DMS79 (cell line): Measurements from ENCODE around the gene CATSPER4.
"Not testable (repeated sequence)": the region's sequence is repeated elsewhere in the genome, so short reads cannot be mapped to it uniquely, and the experiment has no call there.

Experiments used
- DNase-seq: peaks from one replicate; lab custom pipeline; 2025; lab: John Stamatoyannopoulos, UW

CATSPER4 gene

DNA sequence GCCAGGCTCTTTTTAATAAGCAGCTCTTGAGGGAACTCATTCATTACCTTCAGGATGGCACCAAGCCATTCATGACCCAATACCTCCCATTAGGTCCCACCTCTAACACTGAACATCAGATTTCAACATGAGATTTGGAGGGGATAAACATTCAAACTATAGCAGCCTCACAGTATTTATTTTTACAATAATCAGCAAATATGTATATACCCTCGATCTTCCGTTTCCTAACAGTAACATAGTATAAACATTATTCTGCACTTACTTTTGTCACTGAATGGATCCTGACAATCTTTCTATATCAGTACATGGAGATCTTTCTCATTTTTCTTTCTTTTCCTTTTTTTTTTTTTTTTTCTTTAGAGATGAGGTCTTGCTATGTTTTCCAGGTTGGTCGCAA lies 5.4 kb downstream of the CATSPER4 start:
- no peak for DNase-seq

DNA sequence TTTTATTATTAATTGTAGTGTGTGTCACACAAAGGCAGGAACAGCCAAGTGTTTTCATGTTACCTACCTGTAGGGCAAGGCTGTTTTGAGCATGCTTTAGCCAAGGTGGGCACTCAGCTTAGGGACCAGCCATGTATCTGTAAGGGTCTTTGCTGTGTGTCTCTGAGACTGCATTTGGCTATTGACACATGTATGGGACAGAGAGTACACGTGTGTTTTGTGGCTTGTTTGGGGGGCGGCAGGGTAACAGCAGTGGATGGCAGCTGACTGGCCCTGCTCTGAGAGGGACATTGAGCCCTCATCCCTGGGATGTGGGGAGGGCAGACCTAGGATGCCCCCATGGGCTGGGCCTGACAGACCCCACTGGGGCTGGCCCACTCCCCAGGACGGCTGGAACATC lies 6.9 kb downstream of the CATSPER4 start:
- DNase-seq: no peak

DNA sequence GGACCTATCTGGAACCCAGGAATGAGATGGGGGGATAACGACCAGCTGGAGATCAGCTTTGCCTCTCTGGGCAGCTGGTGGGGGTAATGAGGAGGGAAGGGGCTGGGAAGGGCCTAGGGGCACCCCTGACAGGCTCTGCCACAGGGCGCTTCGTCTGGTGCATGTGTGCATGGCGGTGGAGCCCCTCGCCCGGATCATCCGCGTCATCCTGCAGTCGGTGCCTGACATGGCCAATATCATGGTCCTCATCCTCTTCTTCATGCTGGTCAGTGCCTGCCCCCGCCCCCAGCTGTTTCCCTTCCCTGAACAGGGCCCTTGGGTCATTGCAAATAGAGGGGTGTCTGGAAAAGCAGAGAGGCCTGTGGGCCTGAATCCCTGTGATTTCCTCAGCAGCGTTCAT lies 7.4 kb downstream of the CATSPER4 start:
- DNase-seq: no peak

DNA sequence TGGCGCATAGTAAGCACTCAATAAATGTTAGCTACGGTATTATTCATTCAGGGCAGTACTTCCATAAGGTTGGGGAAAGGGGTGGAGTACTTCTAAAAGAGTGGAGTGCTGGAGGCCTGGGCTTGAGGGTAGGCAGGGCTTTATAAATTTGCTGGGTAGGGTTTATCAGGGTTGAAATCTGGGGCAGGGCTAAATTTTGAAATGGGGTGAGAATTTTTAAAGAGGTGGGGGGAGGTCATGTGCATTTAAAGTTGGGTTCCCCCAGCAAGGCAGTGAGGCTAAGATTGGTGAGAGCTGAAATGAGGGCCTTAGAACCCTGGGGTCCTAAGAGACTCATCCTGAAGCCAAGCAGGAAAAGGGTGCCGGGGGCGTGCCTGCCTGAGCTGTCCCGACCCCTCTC lies 10.0 kb downstream of the CATSPER4 start:
- no peak for DNase-seq

DNA sequence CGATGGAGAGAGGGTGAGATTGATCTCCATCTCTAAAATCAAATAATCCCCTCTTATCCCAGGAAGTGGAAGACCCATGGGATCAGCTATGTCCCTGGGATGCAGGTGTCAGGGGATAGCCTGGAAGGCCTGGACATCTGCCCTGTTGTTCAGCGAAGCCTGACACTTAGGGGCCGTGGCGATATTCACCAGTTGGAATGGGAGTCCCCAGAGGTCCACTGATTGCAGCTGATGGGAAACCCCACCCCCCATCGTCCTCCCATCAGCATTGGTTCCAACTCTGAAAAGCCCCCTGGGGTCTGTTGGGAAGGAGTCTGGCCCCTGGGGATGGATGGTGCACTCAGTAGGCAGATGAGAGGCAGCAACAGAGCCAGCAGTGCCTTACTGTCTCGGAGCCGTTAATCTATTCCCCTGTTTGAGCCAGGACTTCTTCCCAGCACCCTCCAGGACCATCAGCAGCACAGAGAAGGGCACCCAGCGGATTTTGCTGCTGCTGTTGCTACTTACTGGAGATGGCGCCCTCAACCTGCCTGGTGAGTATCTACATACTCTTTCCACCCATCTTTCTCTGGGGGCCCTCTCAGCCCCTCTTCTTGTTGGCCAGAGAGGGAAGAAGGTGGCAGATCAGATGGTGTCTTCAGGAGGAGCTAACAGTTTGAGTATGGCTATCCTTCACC lies 13.4 kb downstream of the CATSPER4 start:
- no peak for DNase-seq

DNA sequence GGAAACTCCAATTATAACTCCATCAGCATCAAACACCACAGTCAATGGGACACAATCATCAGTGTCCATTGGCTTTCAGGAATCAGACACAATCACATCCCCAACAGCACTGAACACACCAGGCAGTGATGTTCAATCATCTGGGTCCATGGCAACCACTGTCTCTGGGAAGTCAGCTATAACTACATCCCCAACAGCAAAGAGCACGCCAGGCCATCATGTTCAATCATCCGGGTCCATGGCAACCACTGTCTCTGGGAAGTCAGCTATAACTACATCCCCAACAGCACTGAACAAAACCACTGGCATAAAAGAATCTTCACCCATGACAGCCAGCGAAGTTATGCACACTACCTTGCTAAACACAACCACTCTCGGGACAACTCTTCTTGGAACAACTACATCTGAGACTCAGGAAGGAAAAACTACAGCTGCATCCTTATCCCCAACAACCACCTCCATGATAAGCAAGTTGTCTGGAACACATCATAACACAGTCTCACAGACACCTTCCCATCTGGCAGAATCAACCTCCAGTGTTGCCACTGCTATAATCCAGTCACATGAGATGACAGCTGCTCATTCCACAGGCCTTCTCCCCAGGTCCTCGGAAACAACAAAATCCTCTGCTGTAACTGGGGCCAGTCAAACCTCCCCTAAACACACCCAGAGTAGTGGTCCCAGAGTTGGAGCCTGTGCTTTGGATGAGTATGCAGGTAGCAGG lies 19.9 kb downstream of the CATSPER4 start:
- no peak for DNase-seq

DNA sequence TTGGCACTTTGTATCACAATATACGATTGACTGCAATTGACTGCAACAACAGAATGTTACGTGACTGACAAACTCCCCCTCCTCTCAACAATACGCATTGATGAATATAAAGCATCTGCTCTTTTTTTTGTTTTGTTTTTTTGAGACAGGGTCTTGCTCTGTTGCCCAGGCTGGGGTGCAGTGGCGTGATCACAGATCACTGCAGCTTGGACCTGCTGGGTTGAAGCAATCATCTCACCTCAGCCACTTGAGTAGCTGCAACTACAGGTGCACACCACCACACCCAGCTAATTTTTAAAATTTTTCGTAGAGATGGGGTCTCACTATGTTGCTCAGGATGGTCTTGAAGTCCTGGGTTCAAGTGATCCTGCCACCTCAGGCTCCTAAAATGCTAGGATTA lies 22.3 kb downstream of the CATSPER4 start:
- no peak for DNase-seq

DNA sequence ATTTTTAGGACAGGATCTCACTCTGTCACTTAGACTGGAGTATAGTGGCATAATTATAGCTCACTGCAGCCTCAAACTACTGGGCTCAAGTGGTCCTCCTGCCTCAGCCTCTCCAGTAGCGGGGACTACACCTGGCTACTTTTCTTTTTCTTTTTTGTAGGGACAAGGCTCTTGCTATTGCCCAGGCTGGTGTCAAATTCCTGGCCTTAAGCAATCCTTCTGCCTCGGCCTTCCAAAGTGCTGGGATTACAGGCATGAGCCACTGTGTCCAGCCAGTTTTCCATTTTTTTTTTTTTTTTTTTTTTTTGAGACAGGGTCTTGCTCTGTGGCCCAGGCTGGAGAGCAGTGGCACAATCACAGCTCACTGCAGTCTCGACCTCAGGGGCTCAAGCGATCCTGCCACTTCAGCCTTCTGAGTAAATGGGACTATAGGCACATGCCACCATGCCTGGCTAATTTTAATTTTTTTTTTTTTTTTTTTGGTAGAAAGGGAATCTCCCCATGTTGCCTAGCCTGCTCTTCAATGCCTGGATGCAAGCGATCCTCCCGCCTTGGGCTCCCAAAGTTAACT lies 23.0 kb downstream of the CATSPER4 start:
- no peak for DNase-seq

DNA sequence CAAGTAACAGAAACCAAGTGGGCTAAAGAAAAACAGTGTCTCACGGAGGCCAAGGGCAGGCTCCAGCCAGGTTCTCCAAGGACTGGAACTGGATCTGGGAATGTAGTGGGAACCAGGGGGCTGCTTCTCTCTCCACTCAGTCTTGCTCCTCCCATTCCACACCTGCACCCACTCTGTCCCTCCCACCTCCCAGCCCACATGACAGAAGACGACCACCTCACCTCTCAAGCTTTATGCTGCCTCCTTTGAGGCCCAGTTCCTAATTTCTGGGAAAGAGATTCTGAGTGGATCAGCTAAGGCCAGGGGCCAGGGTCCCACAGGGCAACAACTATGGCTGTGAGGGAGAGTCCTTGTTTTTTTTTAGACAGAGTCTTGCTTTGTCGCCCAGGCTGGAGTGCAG lies 24.8 kb downstream of the CATSPER4 start:
- DNase-seq: no peak

DNA sequence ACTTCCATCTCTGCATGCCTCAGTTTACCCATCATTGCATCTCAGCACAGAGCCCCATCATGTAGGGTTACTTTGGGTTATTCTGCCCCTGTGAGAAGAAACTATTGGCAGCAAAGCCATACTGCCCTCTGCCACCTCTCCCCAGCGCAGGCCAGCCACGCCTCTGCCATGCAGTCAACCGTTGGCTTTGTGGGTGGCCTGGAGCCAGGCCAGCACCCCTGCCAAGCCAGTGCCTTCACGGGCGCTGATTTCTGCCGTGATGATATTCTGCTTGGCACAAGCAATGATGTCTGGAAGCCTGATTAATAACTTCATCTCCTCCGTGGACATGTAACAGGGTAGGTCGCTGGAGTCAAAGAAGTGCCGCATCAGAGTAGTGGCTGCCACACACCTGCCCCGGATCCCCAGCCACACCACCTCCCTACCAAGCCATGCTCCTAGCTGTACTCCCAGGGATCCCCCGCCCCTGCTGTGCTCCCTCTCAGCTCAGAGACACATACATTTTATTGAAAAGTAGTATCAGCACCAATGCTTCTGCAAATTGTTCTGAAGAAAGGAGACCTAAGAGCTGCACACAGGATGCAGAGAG lies 28.6 kb downstream of the CATSPER4 start:
- DNase-seq: peak; percentile 33

DNA sequence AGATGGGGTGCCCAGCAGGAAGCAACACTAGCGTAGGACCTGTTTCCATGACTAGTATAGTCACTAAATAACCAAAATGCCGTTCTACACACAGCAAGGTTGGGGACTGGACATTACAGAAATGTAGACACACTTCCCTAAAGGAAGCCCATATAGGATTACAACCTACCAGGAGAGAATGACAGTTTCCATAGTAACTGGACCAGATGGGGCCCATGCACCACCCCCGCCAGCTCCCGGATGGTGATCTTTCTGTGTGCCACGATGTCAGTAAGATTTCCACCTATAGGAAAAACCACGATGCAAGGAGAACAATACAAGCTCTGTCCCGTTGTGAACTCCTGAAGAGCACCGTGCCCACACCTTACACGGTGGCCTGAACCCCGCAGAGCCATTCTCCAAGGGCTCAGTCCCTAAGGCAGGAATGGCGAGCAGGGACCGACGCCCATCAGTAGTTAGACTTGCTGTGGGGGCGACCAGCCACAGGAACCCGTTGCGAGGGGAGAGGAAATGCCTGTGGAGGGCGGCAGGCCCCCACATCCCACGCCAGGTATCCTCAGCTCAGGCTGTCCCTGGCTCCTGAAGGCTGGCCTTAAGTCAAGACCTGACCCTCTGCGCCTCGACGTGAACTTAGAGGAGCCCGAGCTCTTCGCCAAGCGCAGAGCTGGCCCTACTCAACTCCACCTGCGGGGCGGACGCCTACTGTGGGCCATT lies 30.0 kb downstream of the CATSPER4 start:
- no peak for DNase-seq

DNA sequence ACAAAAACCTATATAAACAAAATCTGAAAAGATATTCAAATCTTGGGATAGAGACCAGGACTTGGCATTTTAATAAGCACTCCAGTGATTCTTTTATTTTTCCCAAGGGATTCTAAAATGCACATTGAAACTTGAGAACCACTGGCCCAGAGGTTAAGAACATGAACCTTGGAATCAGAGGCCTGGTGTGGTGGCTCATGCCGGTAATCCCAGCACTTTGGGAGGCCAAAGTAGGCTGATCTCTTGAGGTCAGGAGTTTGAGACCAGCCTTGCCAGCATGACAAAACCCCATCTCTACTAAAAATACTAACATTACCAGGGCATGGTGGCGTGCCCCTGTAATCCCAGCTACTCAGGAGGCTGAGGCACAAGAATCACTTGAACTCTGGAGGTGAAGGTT lies 30.7 kb downstream of the CATSPER4 start:
- DNase-seq: no peak

DNA sequence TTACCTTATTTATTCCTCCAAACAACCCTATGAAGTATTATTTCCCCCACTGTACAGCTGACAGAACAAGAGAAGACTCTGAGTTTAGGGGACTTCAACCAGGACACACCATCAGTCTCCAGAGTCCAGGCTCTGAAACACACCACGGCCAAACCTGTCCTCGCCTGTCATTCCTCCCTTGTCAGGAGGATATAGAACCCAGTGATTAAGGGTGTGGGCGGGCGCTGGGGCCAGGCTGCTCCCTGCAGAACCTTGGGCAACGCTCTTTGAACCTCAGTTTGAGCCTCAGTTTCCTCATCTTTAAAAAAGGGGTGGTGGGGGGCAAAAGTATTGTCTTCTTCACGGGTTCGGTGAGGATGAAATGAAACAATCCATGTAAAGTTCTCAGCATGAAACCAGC lies 34.2 kb downstream of the CATSPER4 start:
- DNase-seq: no peak

DNA sequence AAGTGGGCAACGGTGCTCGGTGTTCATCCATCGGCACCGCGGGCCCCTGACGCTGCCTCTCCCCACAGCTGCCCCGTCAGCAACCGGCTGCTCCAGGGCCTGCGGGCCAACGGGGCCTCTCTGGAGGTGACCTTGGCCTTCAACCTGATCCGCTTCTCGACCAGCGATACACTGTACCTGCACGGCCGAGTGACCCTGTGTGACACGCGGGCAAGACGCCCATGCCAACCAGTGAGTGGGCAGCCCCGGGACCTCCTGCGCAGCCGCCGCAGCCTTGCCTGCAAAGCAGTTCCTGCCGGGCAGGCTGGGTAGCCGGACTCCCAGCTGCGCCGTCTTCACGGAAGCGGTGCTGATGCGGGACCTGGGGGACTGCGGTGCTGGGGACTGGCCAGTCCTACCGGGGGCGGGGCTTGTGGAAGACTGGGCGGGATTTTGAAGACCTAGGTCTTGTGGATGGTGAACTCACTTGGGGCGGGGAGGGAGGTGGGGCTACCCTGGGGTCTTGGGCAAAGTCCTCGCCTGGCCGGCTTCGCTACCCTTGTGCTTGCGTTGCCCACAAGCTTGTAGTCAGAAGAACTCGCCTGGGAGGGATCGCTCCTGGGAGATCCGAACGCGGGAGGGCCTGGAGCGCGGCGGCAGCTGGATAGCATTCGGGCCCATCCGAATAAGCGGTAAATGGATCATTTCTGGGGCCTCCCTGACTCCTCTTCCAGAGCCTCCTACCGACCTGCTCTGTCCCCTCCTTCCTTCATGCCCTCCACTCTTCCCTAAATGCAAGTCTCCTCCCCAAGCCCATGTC lies 34.8 kb downstream of the CATSPER4 start:
- DNase-seq: no peak

DNA sequence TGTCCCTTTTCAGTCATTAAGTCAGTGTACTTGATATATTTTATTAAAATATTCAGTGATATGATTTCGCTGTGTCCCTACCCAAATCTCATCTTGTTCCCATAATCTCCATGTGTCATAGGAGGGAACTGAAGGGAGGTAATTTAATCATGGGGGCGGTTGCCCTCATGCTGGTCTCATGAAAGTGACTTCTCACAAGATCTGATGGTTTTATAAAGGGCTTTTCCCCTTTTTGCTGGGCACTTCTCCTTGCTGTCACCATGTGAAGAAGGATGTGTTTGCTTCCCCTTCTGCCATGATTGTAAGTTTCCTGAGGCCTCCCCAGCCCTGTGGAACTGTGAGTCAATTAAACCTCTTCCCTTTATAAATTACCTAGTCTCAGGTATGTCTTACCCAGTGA lies 40.3 kb downstream of the CATSPER4 start:
- DNase-seq: not testable (repeated sequence)

DNA sequence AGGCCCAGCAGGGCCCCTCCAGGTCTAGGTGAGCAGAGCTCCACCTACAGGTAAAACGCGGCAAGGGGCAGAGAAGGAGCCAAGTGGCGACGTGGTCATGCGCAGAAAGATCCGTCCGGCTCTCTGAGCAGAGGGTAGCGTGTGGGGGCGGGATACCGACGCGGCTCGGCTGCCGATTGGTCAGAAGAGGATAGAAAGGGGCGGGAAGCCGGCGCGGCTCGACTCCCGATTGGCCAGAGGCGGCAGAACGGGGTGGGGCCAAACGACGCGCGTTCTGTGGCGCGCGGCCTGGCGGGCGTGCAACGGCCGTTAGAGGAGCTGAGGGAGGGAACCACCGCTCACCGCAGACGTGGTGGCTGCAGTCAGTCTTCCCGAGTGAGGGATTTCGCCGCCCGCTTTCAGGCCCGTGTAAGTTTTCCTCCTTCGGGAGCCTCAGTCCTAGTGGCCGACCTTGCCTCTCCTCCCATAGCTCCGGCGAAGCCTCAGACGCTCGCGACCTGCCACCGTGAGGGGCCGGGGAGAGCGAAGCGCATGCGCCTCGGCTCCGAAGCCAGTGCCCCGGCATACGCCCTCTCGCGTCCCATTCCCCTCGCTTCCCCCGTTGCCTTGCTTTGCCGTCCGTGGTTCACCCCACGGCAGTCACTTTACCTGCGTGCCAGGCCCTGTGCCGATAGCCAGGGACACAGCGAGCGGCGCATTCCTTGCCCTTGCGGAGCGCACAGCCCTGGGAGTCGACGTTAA lies 43.7 kb downstream of the CATSPER4 start, which contains the start of gene CEP85:
CEP85 (plus strand) TSS at position 298 of the 741 bp plus-strand sequence. CDS start 5,584 bp downstream, outside the sequence.
- peak; percentile 96 for DNase-seq

DNA sequence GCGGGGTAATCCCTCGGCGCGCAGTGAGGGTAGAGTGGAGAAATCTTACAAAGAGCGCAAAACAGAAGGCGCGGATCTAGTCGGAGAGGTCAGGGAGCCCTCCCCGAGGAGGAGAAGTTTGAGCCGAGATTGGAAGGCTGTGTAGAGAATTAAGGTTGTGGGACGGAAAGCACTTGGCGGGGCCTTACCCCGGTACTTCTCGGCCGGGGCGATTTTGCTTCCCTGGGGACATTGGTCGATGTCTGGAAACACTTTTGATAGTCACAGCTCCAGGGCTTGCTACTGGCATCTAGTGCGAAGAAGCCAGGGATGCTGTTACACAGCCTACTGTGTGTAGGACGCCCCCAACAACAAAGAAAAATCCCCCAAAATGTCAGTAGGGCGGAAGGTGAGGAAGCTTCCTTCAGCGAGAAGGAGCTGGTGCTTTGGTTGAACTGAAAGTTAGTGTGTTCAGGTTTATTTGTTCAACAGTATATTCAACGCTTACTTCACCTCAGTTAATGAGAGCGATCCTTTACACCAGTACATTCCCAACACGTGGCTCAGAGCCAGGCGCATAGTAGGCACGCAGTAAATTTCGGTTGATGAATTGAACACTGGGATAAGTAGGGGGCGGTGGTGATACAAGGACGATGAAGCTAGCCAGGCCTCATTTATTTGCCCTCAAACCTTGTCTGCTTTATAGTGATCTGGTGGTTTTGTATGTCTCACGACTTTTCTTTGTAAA lies 44.4 kb downstream of the CATSPER4 start:
- DNase-seq: no peak

DNA sequence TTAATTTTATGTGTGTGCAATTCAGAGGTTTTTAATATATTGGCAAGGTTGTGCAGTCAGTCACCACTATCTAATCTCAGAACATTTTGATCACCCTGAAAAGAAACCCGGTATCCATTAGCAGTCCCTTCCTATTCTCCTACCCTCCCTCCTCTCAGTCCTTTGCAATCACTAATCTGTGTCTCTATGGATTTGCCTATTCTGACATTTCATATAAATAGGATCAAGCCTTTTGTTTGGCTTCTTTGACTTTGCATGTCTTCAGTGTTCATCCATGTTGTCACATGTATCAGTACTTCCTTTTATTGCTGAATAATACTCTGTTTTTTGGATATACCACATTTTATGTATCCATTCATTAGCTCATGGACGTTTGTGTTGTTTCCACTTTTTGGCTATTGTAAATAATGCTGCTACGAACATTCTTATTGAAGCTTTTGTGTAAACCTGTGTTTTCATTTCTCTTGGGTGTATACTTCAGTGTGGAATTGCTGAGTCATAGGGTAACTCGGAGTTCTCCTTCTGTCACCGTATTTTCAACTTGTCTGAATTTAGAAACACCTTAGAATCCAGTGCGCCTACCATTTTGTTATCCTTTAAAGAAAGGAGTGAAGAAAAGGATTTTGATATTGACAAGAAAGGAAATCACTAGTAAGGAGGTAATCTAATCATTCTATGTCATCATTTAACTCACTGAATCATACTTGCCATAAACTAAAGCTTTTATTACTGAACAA lies 47.0 kb downstream of the CATSPER4 start:
- no peak for DNase-seq

DNA sequence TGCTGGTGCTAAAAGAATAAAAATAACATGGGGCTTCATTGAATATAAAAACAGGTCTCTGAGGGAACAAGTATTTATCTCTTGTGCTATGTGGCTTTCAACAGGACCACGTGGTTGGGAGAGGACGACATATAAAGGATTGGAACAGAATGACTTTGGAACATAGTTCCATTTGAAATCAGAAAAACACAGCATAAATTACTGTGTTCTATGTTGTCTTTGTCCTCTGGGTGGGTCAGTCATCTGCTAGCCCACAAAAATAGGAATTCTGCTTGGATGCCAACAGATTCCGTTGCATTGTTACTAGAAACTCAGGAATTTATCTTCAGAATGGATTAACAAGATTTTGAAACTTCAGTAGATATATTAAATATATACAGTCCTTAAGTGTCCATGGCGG lies 49.5 kb downstream of the CATSPER4 start:
- DNase-seq: no peak
